Measurements from ENCODE around the gene URAD. TPM values are rescaled to one million over a fixed set of nuclear protein-coding genes. Genes with fewer than 3 reads are reported as not detected.
"Not testable (repeated sequence)": the region's sequence is repeated elsewhere in the genome, so short reads cannot be mapped to it uniquely, and the experiment has no call there.

Gene URAD
- not detected in 2 replicates for total RNA-seq

DNA sequence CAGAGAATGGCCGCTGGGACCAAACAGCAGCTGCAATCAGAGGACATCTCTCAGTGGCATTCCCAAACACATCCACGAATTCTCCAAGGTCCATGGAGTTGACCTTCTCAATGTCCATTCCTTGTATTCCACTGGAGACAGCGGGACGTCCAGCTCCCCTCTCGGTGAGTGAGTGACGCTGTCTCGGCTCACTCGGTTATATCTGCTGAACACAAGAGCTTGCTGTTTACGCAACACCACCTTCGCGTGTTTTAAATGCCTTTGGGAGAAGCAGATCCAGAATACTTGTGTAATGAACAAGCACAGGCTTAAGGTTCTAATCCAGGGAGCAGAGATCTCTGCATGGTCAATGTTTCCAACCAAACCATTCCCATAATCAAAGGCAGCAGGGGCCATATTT lies at the start of gene URAD:
Gene URAD, minus strand, starts transcription at position 174 of the 400 bp plus-strand sequence. Its CDS starts 56 bp downstream, at position 118.
- DNase-seq (ENCODE audit: low spot score), result no peak
- Mint-ChIP-seq H3K27me3 (ENCODE audit: insufficient read depth) (peaks cover 4% of the 10 kb centered on the region), H3K9me3 (no peaks in the 10 kb centered on the region), H3K27ac (no peak within 1 kb of the TSS), H3K36me3 (ENCODE audit: low read depth) (no peaks in the 10 kb centered on the region), H3K4me3 (no peak within 1 kb of the TSS), H3K4me1 (ENCODE audit: low read depth) (no peaks in the 10 kb centered on the region)
- intact Hi-C loops (cut with micrococcal nuclease), result no loop called here

GRCh38 chr13:28037399-28037798 lies 48.9 kb upstream of the URAD start:
- Mint-ChIP-seq H3K27me3 (ENCODE audit: insufficient read depth) (peaks cover 11% of the 10 kb centered on the region), H3K9me3 (no peaks in the 10 kb centered on the region), H3K4me1 (ENCODE audit: low read depth) (no peaks in the 10 kb centered on the region), H3K36me3 (ENCODE audit: low read depth) (no peaks in the 10 kb centered on the region), H3K27ac (no peak overlapping the region), H3K4me3 (no peak overlapping the region)
- intact Hi-C loops (cut with micrococcal nuclease), result no loop called here
- DNase-seq (ENCODE audit: low spot score), result no peak

DNA sequence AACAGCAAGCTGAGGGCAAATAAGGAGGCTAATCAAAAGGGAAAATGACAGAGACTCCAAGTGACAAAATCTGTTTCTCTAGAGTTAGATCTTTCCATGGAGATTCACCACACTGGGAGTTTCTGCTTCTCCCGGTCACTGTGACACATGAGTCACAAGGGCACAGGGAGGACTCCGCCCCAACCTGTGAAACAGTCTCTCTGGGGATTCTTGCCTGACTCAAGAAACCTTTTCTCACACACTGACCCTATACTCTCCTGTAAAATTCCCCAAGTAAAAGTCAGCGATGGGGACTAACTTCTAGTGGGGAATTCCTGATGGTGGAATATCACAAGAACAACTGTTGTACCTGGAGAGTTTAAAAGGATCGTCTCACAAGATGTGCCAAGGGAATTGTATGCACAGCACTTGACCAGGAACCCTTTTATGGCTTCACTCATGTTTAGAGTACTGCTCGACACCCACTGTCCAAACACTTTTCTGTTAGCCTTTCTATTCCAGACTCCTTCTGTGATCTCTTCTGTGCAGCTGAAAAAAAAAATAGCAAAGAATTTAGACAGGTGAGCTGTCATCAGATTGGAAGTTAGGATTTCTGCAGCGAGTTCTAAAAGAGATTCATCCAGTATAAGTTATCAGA lies 46.8 kb upstream of the URAD start:
- no peaks in the 10 kb centered on the region for H3K36me3 Mint-ChIP-seq (ENCODE audit: low read depth)
- H3K4me1 Mint-ChIP-seq (ENCODE audit: low read depth), result no peaks in the 10 kb centered on the region
- DNase-seq (ENCODE audit: low spot score), result no peak
- H3K9me3 Mint-ChIP-seq, result no peaks in the 10 kb centered on the region
- no peak overlapping the region for H3K4me3 Mint-ChIP-seq
- peaks cover 13% of the 10 kb centered on the region for H3K27me3 Mint-ChIP-seq (ENCODE audit: insufficient read depth)
- intact Hi-C loops (cut with micrococcal nuclease), result no loop called here
- no peak overlapping the region for H3K27ac Mint-ChIP-seq

GRCh38 chr13:28033894-28034655 lies 45.6 kb upstream of the URAD start:
- H3K27ac Mint-ChIP-seq, result no peak overlapping the region
- peaks cover 11% of the 10 kb centered on the region for H3K27me3 Mint-ChIP-seq (ENCODE audit: insufficient read depth)
- intact Hi-C loops (cut with micrococcal nuclease), result no loop called here
- H3K9me3 Mint-ChIP-seq, result no peaks in the 10 kb centered on the region
- no peak for DNase-seq (ENCODE audit: low spot score)
- no peaks in the 10 kb centered on the region for H3K36me3 Mint-ChIP-seq (ENCODE audit: low read depth)
- H3K4me1 Mint-ChIP-seq (ENCODE audit: low read depth), result no peaks in the 10 kb centered on the region
- no peak overlapping the region for H3K4me3 Mint-ChIP-seq

DNA sequence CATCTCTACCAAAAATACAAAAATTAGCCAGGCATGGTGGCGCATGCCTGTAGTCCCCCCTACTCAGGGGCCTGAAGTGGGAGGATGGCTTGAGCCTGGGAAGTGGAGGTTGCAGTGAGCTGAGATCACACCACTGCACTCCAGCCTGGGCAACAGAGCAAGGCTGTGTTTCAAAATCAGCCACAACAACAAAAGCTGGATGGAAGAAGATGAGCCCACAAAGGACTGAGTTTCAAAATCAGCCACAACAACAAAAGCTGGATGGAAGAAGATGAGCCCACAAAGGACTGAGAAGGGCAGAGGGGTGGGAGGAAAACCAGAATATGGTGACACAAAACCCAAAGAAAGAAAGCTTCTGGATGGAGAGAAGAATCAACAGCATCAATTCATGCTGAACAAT lies 43.9 kb upstream of the URAD start:
- H3K36me3 Mint-ChIP-seq (ENCODE audit: low read depth); H3K27me3 Mint-ChIP-seq (ENCODE audit: insufficient read depth); intact Hi-C loops (cut with micrococcal nuclease); H3K4me3 Mint-ChIP-seq; H3K27ac Mint-ChIP-seq; H3K9me3 Mint-ChIP-seq; DNase-seq (ENCODE audit: low spot score); H3K4me1 Mint-ChIP-seq (ENCODE audit: low read depth): not testable (repeated sequence)

DNA sequence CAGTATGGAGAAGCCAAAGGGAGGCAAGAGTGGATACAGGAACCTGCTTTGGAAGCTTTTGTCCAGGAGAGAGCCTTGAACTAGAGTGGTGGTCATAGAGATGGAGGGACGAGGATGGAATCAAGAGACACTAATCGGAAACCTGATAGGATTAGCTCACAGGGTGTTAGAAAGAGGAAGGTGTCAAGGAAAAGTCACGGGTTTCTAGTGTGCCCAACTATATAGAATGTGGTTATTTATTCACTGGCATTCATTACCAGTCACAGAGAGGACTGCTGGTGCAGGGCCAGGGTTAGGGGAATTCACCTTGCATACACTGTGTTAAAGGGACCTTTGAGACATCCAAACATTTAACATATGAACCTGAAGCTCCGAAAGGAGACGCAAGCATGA lies 43.4 kb upstream of the URAD start:
- DNase-seq (ENCODE audit: low spot score), result no peak
- Mint-ChIP-seq H3K4me3 (no peak overlapping the region), H3K27me3 (ENCODE audit: insufficient read depth) (peaks cover 9% of the 10 kb centered on the region), H3K4me1 (ENCODE audit: low read depth) (no peaks in the 10 kb centered on the region), H3K27ac (no peak overlapping the region), H3K36me3 (ENCODE audit: low read depth) (no peaks in the 10 kb centered on the region), H3K9me3 (no peaks in the 10 kb centered on the region)
- intact Hi-C loops (cut with micrococcal nuclease), result no loop called here

DNA sequence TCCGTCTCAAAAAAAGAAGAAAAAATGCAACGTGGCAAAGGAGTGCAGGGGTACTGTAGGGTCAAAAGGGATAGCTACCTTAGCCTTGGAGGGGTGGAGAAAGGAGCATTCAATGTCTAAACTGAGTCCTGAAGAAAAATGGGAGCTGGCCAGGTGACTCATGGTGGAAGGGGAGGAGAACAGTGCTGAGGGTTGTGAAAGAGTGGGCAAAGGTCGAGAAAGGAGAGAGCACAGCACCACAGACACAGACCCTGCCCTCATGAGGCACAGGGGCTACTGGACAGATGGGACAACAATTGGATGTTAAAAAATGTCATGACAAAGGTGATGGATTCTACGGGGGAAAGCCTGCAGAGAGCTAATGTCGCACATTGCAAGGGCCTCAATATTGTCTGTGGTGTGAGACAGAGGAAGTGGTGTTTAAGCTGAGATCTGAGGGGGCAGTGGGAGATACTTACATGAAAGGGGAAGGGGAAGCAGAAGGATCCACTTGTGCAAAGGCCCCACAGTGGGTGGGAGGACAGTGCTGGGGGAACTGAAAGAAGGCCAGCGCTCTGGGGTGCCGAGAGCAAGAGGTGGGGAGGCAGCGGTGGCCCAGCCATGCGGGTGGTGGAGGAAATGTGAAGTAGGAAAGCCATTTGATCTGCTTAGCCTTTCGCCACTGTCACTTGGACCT lies 42.9 kb upstream of the URAD start:
- no peak for DNase-seq (ENCODE audit: low spot score)
- H3K27me3 Mint-ChIP-seq (ENCODE audit: insufficient read depth), result peaks cover 9% of the 10 kb centered on the region
- intact Hi-C loops (cut with micrococcal nuclease), result no loop called here
- H3K4me3 Mint-ChIP-seq, result no peak overlapping the region
- no peaks in the 10 kb centered on the region for H3K9me3 Mint-ChIP-seq
- H3K4me1 Mint-ChIP-seq (ENCODE audit: low read depth), result no peaks in the 10 kb centered on the region
- no peak overlapping the region for H3K27ac Mint-ChIP-seq
- H3K36me3 Mint-ChIP-seq (ENCODE audit: low read depth), result no peaks in the 10 kb centered on the region

DNA sequence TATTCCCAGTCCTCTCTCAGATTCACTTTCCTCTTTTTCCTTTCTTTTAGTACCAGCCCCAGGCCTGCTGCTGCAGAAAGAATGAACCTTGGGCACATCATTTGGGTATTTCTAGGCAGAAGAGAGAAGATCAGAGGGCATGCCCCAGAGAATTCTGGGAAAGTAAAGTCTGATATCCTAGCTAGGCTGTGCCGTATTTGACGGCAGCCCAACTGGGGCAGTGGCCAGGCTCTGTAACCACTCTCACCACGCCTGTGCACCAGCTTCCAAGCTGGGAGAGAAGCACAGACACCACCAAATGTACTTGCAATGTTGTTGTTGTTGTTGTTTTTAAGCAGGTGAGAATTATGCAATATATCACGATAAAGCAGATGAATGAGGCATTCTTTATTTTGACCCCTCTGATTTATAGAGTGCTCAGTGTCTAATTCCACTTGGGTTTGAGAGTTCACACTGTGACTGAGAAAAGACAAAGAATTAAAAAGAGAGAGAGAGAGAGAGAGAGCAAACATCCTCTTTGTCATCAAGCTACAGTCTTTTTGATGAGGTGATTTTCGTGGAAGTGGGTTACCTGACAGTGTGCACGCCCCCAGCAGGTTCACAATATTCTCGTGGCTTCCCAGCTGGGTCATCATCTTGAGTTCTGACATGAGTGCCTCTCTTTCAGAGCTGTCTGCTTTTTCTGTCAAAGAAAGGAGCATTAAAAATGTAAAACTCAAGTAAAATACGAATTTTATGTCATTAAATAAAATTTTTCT lies 39.3 kb upstream of the URAD start:
- Mint-ChIP-seq H3K27me3 (ENCODE audit: insufficient read depth) (peaks cover 4% of the 10 kb centered on the region), H3K36me3 (ENCODE audit: low read depth) (no peaks in the 10 kb centered on the region), H3K4me3 (no peak overlapping the region), H3K9me3 (no peaks in the 10 kb centered on the region), H3K4me1 (ENCODE audit: low read depth) (no peaks in the 10 kb centered on the region), H3K27ac (no peak overlapping the region)
- no peak for DNase-seq (ENCODE audit: low spot score)
- intact Hi-C loops (cut with micrococcal nuclease), result no loop called here

DNA sequence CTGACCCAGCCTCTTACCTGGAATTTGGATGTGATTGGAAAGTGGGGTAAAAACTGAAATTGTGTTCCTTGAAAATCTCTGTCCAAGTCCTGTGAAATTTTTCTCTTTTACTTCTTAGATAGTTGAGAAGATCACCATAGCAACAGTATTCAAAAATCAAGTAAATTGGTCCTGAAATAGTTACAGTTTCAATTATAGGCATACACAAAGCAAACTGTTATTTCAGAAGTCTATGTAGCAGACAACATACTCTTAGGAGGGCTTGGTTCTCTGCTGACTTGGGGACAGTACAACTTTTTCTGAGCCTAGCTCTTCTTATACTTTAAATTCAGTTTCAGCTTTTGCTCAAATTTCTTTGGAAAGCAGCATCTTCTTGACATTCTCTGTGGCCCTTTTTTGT lies 38.6 kb upstream of the URAD start:
- peaks cover 4% of the 10 kb centered on the region for H3K27me3 Mint-ChIP-seq (ENCODE audit: insufficient read depth)
- H3K4me1 Mint-ChIP-seq (ENCODE audit: low read depth), result no peaks in the 10 kb centered on the region
- no peak overlapping the region for H3K27ac Mint-ChIP-seq
- no peak for DNase-seq (ENCODE audit: low spot score)
- H3K36me3 Mint-ChIP-seq (ENCODE audit: low read depth), result no peaks in the 10 kb centered on the region
- intact Hi-C loops (cut with micrococcal nuclease), result no loop called here
- no peak overlapping the region for H3K4me3 Mint-ChIP-seq
- H3K9me3 Mint-ChIP-seq, result no peaks in the 10 kb centered on the region

DNA sequence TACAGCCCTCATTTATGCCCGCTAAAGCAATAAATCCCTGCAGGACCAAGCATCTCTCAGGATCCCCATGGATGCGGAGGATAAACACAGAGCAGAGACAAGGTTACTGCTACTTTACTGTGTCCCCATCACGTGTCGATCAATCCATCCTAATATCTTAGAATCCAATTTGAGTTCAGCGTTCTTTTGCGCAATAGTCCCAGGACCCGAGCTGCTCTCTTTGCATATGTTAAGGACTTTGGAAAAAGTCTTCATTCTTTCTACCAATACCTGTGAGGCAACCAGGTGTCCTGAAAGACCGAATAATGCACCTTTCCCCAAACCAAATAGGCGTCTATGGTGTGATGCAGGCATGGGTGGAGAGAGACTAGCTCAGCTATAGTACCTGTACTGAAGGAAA lies 38.0 kb upstream of the URAD start:
- intact Hi-C loops (cut with micrococcal nuclease), result no loop called here
- Mint-ChIP-seq H3K27me3 (ENCODE audit: insufficient read depth) (peaks cover under 1% of the 10 kb centered on the region), H3K36me3 (ENCODE audit: low read depth) (no peaks in the 10 kb centered on the region), H3K4me1 (ENCODE audit: low read depth) (no peaks in the 10 kb centered on the region), H3K27ac (no peak overlapping the region), H3K9me3 (no peaks in the 10 kb centered on the region), H3K4me3 (no peak overlapping the region)
- no peak for DNase-seq (ENCODE audit: low spot score)

DNA sequence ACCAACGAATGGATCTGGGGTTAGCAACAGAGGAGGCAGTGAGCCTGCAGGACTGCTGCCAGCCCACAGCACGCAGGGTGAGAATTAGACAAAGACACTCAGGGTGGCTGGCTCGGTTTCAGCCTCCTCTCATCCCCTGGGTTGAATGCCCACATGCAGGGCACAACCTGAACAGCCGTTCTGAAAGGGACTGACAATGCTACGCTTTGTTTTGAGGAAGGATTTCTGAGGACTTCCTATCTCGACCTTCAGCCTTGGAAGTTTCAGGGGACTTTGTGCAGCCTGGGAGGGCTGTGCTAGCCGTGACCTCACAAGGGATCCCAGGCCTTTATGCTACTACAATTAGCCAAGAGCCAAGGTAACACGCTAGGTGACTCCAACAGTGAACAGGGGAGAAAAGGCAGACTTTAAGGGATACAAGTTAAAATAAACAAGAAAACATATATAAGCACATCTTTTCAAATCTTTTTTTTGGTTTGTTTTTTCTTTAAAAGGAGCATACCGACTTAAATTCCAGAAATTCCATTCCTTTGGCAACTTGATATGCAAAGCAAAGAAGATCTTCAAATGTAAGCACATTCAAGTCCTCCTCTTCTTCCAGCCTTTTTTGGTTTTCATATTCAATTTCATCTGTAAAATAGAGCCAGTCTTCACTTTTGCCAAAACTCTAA lies 34.5 kb upstream of the URAD start:
- Mint-ChIP-seq H3K27me3 (ENCODE audit: insufficient read depth) (no peaks in the 10 kb centered on the region), H3K27ac (no peak overlapping the region), H3K9me3 (no peaks in the 10 kb centered on the region), H3K4me3 (no peak overlapping the region), H3K4me1 (ENCODE audit: low read depth) (no peaks in the 10 kb centered on the region), H3K36me3 (ENCODE audit: low read depth) (no peaks in the 10 kb centered on the region)
- intact Hi-C loops (cut with micrococcal nuclease), result no loop called here
- no peak for DNase-seq (ENCODE audit: low spot score)

GRCh38 chr13:28014301-28014700 lies 25.8 kb upstream of the URAD start:
- Mint-ChIP-seq H3K27me3 (ENCODE audit: insufficient read depth) (peaks cover 8% of the 10 kb centered on the region), H3K4me3 (no peak overlapping the region), H3K36me3 (ENCODE audit: low read depth) (no peaks in the 10 kb centered on the region), H3K27ac (no peak overlapping the region), H3K4me1 (ENCODE audit: low read depth) (peaks cover 4% of the 10 kb centered on the region), H3K9me3 (no peaks in the 10 kb centered on the region)
- no peak for DNase-seq (ENCODE audit: low spot score)
- intact Hi-C loops (cut with micrococcal nuclease), result no loop called here

Data from activated T-helper 1 cell treated with anti-CD3 and anti-CD28 coated beads, Interleukin-12 subunit alpha, Interleukin-12 subunit beta, Interleukin-2, Interleukin-4 antibody, amounts not matched to agents 30 ng/mL and 10 ng/mL and 1 ng/mL, durations not matched to agents 14 hours and 24 hours and 36 hours (primary cell).